ENCODE data around the gene ZFP92. TPM values are rescaled to one million over a fixed set of nuclear protein-coding genes. Genes with fewer than 3 reads are reported as not detected.

Gene ZFP92
- polyA plus RNA-seq, 10 donors: 0.54 to 0.88 (median 0.76) TPM

DNA sequence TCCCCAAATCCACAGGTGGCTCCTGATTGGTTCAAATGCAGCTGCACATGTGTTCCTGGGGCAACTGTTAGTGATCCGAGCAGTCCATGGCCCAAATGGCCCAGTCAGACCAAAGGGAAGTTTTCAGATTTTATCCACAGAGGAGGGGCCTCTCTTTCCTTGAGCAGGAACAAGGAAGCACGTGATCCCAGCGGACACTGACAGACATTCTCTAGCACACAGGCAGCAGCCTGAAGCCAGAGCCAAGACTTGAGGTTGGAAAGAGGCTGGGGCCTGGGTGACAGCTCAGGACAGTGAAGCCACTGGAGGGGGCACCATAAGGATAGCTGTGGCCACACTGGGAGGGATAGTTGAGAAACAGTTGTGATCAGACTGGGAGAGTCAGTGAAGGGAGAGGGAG is 3.5 kb upstream of the ZFP92 start:
- DNase-seq: no peak

DNA sequence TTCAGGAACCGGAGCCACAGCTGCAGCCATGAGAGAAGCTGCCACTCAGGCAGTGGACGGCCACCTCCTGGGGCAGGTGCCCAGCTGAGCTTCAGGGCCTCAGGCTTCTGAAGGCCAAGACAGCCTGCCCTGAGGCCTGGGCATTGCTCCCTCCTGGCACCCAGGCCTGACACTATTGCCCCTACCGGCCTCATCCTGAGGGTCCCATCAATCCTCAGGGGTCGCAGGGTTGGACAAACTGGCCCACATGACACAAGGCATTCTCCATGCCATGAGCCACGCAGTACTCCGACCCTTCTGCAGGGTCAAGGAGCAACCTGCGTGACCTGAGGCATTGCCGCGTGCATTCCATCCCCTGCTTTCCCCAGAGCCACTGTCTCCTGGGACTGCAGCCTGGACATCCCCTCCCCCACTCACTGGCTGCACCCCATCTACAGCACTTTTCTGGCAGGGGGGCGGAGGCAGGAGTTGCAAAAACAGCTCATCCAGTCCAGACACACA is 3.0 kb upstream of the ZFP92 start:
- DNase-seq: no peak

DNA sequence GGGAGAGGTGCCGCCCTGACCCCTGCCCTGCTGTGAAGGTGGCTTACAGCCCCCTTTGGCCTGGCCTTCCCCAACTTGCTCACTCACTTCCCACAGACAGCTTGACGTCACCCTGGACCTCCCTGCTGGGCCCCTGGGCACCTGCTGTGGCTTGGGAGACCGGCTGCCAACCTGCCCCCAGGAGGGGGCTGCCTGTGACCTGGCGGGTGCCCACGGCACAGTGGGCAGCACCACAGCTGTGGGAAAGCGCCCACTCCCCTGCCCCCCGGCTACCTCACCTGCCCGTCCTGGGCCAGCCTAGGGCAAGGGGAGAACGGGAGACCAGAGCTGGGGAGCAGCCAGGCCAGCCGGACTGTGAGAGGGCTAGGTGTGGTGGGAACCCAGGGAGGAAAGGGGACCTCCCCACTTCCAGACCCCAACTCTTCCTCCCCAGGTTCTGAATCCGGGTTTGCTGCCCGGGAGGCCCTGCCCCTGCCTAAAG is 2.4 kb upstream of the ZFP92 start:
- no peak for DNase-seq

DNA sequence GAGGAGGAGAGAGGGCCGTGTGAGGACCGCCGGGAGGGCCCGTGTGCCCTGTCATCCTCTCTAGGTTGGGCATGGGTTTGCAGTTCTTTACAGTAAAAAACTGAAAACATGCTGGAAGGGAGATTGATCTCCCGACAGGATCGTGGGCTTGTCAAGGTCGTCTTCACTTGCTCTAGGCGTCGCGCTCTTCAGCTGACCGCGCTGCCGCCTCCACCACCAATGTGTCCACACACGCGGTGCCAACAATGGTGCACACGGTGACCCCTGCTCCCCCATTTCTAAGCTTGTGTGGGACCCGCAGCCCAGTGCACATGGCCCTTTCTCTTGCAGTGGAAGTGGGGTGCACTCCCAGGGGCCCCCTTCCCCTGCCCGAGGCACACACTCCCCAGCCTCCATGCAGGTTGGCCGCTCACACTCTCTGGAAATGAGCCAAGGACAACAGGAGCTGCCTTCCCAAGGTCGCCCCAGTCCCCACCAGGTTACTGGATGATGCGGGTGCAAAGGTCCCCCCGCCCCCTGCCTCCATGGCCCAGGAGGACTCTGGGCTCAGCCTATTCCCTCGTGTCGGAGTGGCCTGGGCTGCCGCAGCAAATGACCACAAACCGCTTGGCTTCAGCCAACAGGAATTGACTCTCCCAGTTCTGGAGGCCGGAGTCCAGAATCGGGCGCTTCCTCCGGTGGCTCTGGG is 1.7 kb upstream of the ZFP92 start:
- no peak for DNase-seq

DNA sequence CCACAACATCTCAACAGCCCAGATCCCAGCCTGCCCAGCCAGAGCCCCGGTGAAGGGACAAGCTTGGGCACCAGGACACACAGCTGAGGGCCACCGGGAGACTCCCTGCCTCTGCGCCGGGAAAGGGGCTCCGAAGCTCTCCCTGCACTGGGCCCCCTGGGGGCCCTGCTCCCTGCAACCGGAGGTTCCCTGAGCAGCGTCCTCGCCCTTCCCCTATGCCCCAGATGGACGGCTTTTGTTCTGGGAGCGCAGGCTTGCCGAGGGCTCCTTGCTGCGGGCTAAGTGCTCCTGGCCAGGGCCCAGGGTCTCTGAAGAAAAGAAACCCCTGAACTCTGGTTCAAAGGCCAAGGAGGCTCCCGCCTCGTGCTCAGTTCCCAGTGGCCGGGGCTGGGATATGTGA is 899 bp upstream of the ZFP92 start:
- no peak for DNase-seq

DNA sequence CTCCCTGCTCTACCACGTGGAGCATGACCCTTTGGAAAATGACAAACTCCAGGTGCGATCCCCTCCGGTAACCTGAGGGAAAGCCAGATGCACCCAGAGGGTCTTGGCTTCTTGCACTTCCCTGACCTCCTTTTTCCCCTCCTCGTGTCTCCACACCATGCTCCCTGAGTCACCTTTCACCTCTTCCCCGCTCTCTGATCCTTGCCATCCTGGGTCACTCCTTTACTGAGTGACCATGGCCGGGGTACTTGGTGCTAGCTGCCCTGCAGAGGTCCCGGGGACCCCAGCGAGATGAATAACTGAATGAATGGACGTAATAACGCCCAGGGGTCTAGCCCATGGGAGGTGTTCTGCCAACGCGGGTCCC is 401 bp upstream of the ZFP92 start:
- no peak for DNase-seq

DNA sequence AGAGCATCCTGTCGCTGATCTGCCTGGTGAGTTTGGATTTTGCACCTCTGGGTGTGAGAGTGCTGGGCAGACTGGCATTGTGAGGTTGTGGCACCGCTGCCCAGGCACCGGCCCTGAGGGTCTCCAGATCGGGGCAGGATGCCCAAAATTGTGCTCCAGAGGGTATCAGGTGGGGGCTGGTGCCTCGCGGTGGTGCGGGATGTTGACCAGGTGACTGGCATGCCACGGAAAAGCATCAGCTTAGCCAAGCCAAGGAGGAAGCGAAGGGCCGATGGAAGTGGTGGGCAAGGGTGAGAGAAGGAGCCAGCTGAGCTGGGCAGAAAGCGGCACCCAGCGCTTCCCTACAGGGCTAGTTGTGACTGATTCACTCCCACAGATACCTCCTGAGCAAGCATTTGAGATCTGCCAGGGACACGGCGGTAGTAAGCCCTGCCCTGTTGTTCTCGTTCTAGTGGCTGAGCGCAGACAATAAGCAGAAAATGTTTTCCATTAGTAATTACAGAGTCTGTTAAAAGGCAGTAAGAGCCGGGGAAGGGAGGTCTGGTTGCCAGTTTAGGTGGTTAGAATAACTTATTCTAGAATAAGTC is 809 bp downstream of the ZFP92 start:
- no peak for DNase-seq

DNA sequence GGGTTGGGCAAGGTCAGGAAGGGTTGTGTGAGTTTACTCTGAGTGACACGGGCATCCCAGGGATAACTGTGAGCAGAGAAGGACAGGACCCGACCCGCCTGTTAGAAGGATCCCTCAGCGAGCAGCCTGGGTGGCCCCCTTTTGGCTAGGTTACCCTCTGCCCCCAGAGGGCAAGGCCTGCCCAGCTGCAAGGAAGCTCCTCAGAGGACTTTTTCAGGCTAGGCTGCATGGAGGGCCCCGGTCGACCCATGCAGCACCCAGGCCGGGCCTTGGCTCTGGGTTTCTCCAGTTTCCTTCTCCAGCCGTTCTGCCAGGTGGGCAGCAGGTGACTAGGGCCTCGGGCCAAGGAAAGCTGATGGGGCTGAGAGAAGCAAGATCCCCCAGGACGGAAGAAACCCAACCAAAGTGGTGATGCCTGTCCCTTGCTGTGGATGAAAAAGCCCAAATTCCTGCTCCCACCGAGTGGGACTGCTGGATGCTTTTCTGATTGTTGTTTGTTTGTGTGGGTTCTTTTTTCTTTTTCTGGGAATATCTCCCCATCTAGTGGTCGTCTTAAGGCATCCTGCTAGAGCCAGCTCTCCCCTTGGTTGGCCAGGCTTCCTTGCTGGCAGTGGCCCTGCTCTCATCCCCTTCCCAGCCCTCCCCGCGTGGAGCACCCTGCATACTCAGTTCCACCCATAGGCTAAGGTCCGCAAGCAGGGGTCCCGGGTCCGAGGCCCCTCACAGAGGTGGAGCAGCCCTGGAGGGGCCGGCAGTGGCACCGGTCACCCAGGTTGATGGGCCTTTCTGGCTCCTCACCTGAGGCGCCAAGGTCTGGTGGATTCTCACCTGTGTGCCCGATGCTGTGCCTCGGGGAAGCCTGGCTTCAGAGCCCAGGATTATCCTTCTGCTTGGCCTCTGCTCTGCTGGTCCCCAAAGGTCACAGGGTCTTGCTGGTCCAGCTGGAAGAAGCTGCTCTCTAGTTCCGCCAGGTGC is 1.8 kb downstream of the ZFP92 start:
- DNase-seq: peak in 2 of 3 donors; percentile 15 to 45

DNA sequence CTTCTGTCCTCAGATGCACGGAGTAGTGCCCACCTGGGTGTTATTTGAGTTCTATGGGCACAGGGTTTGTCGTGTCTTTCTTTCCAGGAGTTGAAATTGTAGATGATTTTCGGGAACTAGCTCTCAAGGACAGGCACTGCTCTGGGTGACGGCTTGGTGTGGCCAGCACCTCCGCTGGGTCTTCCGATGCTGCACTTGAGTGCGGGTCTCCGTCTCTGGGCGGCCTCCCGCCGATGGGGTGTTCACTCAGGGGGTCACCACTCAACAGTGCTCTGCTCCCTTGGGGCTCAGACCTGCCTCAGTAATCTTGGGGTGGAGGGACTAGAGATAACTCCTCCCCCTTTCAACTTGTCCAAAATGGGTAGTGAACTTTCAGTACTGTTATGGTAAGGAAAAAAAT is 2.5 kb downstream of the ZFP92 start:
- DNase-seq: no peak

DNA sequence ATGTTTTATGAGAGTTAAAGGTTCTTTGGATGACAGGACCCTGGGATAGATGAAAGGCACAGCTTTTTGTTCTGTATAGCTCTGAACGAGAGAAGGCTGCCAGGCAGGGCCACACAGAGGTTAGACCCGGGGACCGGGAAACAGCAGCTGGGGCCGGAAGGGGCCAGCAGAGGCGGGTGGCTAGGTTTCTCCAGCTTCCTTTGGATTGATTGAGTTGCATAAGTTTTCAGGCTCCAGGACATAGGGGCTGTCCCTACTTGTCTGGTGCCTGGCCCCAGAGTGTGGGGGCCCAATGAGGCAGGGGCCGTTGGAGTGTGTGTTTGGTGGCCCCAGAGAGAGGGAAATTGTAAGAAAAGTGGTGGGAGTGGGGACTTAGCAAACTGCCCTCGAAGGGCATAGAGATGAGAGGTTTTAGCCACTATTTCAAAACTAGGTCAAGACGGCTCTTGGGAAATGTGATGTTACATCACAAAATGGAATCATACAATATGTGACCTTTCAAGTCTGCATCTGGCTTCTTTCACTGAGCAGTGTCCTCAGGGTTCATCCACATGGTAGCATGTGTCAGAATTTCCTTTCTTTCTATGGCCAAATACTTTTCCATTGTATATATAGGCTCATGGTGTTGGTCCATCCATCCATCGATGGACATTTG is 3.7 kb downstream of the ZFP92 start:
- DNase-seq: no peak

DNA sequence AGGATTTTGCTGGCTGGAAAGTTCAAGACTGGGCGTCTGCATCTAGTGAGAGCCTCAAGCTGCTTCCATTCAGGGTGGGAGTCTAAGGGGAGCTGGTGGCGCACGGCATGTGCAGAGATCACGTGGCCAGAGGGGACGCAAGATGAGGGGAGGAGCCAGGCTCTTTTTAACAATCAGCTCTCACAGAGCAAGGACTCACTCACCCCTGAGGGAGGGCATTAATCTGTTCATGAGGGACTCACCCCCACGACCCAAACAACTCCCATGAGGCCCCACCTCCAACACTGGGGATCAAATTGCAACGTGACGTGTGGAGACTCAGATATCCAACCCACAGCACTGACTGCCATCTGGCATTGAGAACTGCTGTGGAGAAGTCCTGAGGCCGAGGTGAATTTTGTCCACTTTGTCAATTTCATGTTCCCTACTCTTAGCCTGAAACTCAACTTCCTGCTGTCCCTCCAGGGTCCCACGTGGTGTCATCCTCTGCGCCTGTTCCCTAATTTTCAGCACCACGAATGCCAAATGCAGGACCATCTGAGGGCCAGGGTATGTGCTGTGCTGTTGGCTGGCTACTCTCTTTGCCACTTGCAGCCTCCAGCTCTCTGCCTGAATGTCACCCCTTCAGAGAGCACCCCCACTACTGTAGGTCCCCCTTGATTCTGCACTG is 5.6 kb downstream of the ZFP92 start:
- no peak for DNase-seq

DNA sequence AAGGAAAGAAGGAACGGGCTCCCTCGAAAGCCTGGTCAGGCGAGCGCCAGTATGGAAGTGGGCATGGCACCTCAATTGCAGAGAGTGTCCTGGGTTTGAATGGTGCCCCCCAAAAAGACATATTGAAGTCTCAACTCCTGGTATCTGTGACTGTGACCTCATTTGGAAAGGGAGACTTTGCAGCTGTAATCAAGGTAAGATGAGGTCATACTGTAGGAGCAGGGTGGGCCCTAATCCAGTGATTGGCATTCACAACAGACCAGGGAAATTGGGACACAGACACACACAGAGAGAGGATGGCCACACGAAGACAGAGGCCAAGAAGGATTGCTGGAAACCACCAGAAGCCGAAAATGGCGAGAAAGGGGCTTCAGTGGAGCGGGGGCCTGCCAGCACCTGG is 6.4 kb downstream of the ZFP92 start:
- DNase-seq: no peak

DNA sequence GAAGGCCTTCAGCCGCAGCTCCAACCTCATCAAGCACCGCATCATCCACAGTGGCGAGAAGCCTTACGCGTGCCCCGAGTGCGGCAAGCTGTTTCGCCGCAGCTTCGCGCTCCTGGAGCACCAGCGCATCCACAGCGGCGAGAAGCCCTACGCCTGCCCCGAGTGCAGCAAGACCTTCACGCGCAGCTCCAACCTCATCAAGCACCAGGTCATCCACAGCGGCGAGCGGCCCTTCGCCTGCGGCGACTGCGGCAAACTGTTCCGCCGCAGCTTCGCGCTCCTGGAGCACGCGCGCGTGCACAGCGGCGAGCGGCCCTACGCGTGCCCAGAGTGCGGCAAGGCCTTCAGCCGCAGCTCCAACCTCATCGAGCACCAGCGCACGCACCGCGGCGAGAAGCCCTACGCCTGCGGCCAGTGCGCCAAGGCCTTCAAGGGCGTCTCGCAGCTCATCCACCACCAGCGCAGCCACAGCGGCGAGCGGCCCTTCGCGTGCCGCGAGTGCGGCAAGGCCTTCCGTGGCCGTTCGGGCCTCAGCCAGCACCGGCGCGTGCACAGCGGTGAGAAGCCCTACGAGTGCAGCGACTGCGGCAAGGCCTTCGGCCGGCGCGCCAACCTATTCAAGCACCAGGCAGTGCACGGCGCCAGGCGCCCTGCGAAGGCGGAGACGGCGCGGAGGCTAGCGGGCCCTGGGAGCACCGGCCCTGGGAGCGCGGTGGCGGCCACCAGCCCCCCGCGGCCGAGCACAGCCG is 9.8 kb downstream of the ZFP92 start:
- DNase-seq: no peak

DNA sequence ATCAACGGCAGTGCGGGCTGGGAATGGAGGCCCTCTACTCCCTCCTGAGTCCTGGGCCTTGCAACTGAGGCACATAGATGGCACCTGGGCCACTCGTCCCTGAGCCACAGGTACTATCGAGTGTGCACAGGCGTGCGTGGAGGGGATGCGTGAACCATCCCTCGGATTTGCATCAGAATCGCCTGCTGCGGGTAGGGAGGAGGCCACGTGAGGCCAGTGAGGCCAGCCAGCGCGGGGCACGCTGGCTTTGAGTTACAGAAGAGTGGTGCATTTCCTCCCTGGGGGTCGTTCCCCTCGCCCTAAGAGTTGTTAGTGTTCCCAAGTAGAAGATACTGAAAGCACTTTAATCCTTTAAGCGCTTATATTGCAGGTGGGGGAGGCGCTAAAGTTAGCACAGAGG is 10.6 kb downstream of the ZFP92 start:
- DNase-seq: no peak

DNA sequence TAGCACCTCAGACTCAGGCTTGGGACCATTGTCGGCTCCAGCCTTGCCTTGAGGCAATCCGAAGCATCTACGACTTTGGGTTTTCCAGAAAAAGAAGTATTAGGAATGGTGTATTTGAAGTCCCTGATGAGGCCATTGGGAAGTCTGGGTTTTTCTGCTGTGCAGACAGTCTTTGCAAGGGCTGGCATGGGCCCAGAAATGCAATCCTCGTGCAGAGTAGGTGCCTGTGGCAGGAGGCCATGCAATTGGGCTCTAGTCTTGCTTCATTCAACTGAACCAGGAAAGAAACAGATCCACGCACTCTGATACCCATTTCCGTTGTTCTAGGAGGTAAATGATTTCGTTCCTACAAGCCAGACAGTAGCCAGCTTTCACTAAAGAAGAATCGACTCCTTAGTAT is 12.4 kb downstream of the ZFP92 start:
- no peak for DNase-seq

DNA sequence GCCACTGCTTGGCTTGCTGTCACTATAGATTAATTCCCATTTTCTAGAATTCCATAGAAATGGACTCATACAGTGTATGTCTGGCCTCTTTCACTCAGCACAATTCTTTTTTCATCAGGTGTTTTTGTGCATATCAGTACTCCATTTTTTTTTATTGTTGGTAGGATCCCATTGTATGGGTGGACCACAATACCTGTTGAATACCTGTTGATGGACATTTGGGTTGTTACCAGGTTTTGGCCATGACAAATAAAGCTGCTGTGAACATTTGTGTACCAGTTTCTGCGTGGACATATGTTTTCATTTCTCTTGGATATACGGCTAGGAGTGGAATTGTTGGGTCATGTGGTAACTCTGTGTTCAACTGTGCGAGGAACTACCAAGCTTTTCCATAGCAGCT is 14.9 kb downstream of the ZFP92 start:
- DNase-seq: no peak

DNA sequence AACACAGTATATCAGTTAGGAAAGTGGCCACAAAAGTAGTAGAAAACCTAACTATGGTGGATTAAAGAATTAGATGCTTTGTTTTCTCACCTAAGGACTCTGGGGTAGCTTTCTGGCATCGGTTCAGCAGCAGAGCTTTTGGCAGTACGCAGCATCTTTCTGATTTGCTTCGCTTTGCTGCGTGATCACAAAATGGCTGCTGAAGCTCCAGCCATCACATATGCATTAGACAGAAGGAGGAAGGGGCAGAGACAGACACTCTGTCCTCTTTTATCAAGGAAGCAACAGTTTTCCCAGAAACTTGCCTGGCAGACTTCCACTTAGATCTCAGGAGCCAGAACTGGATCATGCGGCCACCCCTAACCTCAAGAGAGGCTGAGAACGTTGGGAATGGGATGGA is 19.5 kb downstream of the ZFP92 start:
- DNase-seq: no peak

DNA sequence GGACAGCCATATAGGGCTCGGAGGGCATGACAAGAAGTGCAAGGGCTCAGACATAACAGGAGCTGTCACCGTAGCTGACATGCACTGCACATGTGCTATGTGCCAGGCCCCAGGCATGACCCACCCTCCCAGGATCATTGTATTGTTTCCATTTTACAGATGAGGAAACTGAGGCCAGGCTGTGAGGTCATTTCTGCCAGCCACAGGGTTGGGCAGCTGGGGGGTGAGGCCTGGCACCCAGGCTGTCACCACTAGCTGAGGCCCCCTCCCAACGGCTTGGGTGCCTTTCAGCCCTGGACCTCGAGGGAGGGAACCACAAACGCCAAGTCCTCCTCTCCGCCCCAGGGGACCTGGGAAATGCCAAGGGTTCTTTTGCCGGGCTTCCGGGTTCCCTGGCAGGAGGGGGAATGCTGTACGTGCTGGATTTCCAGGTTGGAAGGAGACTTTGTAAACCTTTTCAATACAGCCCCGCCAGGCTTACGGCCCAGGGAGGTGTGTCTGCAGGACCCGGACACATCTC is 21.9 kb downstream of the ZFP92 start:
- DNase-seq: no peak

DNA sequence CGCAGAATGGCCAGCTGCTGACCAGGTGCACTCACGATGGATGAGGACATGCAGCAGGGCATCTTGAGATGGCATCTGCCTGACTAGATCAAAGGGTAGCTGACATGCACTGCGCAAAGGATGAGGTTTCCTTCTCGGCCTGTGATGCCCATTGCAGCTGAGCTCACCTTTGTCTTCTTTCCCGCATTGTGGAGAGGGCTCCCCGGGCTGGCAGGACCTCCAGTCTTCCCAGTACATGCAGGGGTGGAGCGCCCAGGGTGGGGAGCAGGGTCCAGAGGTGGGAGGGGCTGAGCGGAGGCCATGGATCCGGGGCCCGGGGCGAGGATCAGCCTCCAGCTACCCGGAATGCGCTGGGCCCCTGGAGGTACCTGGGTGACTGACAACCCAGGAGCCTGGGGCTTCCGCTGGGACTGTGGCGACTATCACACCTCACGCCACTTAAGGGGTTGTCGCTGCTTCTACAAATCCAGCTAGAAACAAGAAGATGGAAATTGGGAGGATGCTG is 22.6 kb downstream of the ZFP92 start:
- no peak for DNase-seq

DNA sequence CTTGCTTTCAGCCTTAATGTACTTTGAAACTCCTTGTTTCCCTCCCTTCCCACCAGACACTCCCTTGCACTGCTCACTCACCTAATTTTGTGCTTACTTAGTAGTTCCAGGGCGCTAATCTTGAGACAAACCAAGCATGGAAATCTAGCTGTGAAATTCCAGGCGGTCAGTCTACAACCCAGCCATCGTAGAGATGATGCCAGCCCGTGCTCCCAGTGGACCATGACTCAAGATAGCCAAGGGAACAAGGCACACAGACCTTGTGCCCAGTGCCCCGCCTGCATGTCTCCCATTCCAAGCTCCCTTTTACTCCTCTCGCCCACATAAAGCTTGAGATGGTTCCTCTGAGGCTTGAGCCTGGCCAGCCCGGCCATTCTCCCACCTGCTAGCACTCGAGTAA is 23.5 kb downstream of the ZFP92 start:
- DNase-seq: no peak

All from muscle of back (tissue), 11 donors.